HTR-8/SVneo (cell line): ENCODE data around the gene ZFP36L1.
"Not testable (repeated sequence)": the region's sequence is repeated elsewhere in the genome, so short reads cannot be mapped to it uniquely, and the experiment has no call there.

Source experiments
- DNase-seq: peaks from one replicate; pipeline ENCODE4 v3.0.0; 2011; ENCODE audit warnings: low spot score, mixed read lengths; ENCODE audit not compliant: insufficient read length
- FAIRE-seq: peaks from 2 replicates; lab custom pipeline; 2011; peaks lifted over from hg19 to GRCh38; lab: Jason Lieb, UNC

ZFP36L1 gene

DNA sequence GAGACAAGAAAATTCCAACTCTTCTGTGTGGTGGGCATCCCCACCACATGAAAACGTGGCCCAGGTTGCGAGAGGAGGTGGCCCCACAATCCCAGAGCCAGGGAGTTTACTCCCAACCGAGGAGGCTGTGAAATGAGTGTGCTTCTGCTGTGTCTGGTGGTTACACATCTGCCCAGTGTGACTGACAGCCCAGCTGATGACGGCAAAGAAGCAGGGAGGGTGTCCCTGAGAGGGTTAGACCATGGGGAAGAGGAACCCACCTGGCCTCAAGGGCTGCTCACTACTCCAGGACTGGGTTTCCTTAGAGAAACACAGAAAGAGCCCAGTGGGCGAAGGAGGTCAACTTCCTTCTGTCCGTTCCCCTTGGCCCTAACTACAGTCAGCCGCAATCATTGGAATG is 24.6 kb downstream of the ZFP36L1 start:
- FAIRE-seq (no peak), DNase-seq (no peak)

DNA sequence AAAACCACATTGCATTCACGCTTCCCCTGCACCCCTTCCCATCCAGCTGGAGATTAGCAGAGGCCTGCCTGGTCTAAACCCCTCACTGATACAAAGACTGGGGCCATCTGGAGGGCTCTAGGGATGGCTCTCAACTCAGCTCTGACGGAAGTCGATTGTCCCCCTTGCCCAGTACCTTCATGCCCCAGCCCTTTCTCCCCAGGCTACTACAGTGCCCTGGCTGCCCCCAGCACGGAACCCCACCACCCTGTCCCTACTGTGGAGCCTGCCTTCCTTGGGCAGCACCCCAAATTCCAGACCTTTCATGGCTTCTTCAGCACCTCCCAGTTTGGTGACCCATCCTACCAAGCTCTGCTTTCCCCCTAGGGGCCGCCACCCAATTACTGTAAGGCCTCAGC is 25.6 kb downstream of the ZFP36L1 start:
- no peak for FAIRE-seq
- DNase-seq: no peak

DNA sequence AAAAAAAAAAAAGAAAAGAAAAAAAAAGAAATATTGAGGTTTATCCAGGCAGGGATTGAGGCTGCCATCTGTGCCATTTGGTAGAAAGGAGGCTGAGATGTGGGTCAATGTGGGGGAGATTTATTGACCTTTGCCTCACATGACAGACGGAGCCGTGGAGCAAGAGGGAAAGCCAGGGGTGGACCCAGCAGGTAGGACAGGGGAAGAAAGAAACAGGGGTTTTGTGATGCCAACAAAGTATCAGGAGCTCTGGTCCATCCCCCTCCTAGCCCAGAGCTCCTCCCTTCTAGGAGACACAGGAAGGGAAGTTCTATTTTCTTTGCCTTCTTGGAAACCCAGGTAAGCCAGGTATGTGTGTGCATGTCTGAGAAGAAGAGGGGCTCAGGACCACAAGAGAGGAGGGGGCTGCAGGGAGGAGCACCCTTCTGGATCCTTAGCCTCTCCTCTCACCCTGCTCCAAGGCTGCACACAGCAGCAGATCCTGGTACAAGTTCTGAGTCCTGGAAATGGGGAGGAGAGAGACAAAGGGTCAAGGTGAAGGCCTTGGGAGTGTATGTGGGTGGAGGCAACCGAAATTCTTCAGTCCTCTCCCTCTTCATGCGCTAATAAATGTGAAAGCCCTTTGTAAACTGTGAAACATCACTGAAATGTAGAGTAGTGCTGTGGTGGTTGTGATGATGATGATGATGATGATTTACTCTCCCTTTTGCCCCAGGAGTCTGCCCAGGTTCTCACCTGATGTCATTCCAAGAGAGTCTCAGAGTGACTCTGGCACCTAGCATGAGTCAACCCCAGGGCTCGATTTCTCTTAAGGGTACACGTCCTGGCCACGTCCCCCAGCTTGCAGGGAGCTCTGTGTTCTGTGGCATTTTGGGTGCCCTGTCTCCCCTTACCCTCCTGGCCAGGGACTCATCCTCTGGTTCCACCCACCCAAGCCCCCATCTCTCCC is 26.3 kb downstream of the ZFP36L1 start:
- no peak for DNase-seq
- FAIRE-seq: peak; percentile 92

DNA sequence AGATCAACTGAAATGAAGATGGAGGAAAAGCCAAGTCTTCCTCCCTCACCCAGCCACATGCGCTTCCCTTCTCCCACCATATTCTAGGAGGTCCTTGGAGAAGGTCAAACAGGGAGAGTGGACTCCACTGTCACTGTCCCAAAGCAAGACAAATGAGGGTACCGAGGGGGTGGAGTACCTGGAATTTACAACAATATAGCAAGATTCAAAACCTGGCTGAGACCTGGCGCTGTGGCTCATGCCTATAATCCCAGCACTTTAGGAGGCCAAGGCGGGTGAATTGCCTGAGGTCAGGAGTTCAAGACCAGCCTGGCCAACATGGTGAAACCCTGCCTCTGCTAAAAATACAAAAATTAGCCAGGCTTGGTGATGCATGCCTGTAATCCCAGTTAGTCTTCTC is 29.0 kb downstream of the ZFP36L1 start:
- FAIRE-seq, DNase-seq: not testable (repeated sequence)

DNA sequence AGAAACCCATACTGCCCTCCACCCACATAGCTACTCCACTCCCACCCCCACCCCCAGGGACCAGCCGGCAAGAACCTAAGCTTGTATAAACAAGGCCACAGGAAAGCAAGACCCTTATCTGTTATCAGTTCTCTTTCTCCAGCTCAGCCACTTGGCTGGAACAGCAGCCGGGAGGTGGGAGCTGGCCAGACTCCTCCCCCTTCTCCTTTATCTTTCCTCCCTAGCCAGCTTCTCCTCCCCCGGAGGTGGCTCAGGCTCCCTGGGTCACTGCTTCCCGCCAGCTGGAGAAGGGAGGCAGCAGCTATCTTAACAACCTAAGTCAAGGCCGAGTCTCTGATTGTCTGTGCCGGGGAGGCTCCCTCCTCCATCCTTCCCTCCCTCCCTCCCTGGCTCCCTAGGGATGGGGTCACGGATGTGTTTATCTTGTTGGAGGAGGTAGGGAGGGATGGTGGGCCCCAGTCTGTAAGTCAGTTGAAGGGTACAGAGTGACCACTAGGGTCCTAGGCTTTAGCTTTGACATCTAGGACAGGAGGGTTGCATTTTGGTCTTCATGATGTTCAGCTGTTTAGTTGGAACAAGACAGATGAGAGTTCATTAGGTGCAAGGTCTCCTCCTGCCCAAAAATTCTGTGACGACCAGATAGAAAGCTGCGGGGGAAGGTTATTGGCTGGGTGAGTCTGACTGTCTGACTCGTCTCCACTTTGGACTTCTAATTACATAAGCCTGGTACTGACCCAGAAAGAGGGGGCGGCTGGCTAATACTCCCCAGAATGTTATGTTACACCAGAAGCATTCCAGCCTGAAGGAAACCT is 29.7 kb downstream of the ZFP36L1 start:
- DNase-seq: peak; percentile 95
- peak; percentile 94 for FAIRE-seq

DNA sequence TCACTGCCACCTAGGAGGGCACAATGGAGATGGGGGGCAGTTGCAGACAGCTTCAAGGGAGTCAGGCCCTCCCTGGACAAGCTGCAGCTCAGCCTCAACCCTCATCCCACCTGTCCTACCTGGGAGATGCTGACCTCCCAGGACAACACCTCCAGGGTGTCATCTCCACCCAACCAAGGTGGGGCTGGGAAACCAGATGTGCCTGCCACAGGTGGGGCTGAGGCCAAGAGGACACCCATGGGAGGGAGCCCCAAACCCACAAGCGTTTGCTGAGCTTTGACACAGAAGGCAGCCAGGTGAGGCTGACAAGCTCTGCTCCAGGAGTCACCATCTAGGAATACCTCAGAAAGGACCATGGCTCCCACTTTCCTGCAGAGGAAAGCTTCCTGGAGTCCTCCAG is 31.5 kb downstream of the ZFP36L1 start:
- FAIRE-seq (peak; percentile 70), DNase-seq (no peak)

DNA sequence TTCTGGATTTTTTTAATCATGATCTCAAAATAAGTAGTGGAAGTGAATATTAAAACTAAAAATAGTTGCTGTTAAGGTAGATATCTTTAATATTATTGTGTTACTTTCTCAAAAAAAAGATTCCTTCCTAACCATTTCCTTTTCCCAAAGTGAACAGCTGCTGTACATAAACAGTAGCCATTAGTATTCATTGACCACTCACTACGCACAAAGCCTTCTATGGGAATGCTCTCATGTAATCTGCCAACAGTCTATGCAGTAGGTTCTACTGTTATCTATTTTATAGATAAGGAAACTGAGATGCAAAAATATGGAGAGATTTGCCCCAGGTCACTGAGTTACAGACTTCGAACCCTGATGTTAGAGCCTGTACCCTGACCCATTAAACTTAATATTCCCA is 32.1 kb downstream of the ZFP36L1 start:
- DNase-seq (no peak), FAIRE-seq (no peak)

DNA sequence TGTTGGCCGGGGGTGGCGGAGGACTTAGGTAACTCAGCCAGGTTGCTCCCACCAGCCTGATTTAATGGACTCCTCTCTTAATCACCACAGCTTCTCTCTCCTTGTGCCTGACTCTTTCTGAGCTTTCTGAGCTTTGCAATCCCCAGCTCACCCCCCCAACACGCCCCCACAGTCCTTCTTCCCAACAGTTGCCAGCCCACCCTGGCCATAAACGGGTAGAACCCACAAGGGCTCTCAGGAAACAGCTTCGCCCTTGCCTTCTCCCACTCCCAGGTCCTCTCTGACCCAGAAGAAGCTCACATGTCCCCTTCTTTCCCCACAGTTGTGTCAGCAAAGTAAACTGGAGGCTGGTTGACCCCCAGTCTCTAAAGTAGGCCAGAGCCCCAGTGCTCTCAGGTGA is 32.9 kb downstream of the ZFP36L1 start:
- DNase-seq (no peak), FAIRE-seq (no peak)

DNA sequence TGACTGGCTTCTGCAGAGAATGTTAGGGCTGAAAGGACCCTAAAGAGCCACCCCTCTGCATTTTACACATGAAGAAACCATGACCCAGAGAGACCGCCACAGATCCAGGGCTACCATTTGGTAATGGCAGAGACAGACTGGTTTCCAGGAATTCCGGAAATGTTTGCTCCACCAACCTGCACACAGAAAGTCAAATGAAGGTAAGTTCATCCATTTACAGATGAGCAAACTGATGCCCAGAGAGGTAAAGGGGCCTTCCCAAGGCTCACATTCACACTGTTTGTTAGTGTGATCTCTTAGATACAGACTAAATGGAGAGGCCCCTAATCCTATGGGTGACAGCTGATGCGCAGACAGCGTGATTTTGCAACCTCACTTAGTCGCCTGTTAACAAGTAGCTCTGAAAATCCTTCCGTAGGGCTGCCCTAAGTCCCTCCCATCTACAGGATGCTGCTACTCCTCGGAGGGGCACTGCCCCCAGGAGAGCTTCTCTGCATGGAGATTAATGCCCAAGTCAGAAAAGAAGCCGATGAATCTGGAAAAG is 33.8 kb downstream of the ZFP36L1 start:
- FAIRE-seq: peak; percentile 79

DNA sequence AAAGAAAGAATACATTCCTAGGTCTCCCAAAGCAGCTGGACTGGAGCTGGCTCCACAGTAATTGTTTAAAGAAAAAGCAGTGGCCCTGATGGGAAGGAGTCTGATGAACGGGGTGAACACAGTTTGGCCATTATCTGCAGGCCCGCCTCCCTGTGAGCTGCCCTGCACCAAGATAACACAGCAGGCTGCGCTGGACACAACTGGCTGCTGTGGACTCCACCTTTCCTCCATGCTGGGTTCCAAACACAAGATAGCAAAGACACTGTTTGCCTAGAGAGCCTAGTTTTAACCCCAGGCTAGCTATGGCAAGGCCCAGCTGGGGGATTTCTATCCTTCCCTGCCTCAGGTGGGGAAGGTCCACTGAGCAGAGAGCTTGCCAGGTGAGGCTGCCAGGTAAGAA is 34.6 kb downstream of the ZFP36L1 start:
- DNase-seq: no peak
- FAIRE-seq: no peak

More for the DNA sequence above, 33.8 kb downstream of the ZFP36L1 start:
- no peak for DNase-seq

DNA sequence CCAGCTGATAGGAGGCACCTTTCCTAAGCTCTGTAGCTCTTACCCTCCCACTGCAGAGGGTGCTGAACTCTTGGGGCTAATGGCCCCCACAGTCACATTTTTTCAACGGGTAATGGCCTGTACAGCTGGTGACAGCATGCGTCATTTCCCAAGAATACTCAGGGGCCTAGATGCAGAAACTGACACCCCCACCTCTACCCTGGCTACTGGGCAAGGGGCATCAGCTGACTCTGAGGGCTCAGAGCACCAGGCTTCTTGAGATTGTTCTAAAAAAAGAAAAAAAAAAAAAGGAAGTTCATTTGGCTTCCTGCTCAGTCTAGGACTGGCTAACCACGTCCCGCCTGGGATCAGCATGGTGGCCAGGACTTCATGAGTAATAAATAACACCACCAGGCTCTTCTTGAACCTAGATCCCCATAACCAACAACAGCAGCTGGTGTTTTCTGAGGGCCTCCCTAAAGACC is 35.2 kb downstream of the ZFP36L1 start:
- DNase-seq: no peak
- FAIRE-seq: peak; percentile 52

DNA sequence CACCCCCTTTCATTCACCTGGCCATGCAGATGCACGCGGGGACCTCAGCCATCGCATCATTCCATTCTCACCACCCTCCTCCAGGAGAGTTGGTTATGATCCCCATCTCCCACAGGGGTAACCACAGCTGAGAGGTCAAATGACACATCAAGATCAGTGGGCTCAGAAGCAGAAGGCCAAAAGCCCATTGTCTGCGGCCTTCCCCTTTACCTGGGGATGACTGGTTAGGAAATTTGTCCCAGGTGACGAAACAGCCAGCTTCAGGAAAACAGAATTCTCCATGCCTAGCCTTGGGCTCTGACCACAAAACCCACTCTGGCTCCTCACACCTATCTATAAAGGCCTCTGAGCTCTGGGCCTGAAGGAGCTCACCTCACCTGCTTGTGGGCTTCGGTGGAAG is 36.1 kb downstream of the ZFP36L1 start:
- FAIRE-seq (peak; percentile 90), DNase-seq (no peak)

DNA sequence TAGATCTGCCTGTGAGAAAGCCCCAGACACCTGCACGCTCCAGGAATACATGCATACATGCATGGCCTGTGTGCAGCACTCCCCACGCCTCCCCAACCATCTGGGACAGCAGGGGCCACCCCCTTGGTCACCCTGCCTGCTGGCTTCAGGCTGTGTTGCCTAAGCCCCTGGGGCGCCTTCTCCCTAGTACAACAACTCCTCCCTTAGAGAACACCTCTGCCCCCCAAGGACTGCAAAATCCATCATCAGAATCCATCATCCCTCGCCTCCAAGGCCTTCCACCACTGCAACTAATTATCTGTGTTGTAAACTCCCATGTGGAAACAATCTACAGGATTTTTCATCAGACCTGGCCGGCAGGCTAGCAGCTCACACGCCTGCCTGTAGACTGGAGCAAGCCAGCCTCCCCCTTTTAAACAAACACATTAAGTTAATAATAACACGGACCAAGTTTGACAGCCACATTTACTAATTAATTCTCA is 36.8 kb downstream of the ZFP36L1 start:
- DNase-seq (no peak), FAIRE-seq (peak; percentile 42)

DNA sequence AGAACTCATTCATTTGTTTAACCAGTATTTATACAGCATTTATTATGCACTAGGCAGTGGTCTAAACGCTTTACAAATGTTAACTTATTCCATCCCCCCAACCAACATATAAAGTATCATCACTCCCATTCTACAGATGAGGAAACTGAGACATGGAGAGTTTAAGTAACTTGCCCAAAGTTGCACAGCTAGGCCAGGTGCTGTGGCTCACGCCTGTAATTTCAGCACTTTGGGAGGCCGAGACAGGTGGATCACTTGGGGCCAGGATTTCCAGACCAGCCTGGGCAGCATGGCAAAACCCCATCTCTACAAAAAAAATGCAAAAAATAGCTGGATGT is 37.9 kb downstream of the ZFP36L1 start:
- no peak for DNase-seq
- peak; percentile 23 for FAIRE-seq

DNA sequence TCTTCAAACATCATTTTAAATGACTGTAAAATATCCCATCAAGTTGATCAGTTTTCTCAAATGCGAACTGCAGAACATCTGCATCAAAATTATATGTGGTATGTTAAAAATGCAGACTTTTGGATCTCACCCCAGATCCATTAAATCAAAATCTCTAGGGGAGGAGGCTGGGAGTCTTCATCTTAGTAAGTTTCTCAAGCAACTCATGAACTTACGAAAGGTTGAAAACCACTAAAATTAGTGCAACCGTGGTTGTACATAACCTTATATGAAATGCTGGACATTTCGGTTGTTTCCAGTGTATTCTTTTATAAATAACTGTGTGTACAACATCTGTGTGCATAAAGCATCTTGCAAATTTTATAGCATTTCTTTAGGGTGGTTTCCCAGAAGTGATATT is 39.2 kb downstream of the ZFP36L1 start:
- DNase-seq: no peak
- FAIRE-seq: no peak

DNA sequence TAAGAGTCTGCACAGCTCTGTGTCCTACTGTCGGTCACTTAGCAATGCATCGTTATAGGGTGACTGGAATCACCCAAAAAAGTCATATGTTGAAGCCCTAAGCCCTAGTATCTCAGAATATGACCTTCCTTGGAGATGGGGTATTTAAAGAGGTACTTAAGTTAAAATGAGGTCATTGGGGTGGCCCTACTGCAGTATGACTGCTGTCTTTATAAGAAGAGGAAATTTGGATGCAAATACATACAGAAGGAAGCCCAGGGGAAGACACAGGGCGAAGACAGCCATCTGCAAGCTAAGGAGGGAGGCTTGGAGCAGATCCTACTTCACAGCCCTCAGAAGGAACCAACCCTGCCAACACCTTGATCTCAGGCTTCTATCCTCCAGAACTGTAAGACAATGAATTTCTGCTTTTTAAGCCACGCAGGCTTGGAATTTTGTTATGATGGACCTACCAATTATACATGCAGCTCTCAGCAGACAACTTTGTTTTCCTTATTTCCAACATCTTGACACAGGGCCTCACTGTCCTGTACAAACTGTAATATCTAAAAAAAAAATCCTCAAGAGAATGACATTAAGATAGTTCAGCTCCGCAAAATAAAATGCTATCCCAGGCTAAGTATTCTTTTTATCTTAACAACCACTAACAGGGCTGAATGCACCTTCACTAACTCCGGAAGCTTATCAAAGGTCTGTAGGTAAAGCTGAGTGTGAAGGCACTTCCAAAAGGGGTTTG is 40.4 kb downstream of the ZFP36L1 start:
- DNase-seq: no peak
- FAIRE-seq: peak; percentile 63

DNA sequence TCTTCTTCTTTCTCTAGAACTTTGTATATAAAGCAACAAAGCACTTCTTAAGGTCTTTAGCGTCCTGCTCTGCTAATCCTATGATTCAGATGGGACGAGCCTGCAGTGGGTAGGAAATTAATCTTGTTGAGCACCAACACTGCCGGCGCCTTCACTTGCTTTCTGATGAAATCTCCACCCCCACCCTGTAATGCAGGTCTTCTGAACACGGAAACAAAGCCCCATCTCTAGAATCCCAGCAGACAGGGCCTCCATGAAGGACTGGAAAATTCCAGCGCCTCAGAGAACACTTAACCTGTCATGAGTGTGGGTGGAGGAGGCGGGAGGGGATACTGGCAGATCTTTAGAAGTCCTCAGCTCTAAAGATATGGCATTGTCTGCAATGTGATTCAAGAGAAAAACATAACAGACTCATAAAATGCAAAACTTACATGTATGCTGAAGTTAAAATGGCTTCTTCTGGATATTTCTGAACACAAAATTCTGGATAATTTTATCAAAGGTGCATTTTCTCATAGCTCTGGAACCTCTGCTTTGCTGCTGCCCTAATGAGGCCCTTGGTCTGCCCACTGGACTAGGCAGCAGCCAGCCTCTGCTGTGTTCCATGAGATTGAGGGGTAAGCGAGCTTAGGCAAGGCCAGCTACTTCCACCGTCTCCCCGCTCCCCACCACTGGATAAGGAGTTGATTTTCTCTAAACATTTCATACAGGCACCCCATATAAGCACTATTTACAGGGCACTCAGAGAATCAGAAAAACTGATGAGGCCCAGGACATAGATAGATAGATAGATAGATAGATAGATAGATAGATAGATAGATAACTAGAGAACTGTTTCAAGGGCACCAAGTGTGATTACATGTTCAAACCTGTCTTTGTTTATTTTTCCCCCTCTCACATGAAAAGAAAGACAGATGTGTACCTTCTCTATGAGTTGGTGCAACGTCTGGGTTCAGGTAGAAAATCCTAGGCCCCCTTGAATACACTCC is 43.1 kb downstream of the ZFP36L1 start:
- FAIRE-seq (no peak), DNase-seq (no peak)

DNA sequence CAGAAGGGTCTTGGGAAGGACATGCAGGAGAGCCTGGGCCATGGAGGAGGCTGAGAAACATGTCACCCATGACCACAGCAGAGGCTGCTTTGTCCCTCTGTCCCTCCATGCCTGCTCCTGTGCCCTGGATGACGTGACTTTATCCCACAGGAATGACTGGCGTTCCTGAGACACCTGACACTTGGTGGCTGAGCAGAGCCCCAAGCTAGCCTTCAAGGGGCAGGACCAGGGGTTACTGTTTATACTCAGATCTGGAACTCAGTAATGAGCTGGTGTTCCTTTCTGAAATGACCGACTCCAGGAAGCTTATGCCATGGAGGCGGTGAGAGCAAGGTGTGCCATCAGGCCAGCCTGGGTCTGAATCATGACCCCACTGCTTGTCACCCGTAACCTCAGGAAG is 44.2 kb downstream of the ZFP36L1 start:
- DNase-seq (no peak), FAIRE-seq (peak; percentile 89)

DNA sequence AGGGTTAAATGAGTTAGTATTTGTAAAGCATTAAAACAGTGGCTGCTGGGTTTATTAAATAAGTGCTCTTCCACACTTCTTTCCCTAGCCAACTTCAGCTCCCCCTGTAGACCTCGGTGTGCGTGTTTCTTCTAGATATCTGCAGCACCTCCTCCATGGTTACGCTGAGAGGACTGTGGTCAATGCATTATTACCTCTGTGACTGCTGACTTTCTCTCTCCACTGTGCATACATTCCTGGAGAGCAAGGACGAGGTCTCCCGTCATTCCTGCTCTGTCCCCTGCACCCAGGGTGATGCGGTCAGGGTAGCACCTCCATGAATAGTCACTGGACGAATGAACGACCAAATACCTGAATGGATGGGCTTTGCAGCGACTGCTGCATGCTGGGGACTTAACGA is 44.6 kb downstream of the ZFP36L1 start:
- no peak for DNase-seq
- FAIRE-seq: no peak
